Measurements from ENCODE around the gene SAMM50.
"Not testable (repeated sequence)": the region's sequence is repeated elsewhere in the genome, so short reads cannot be mapped to it uniquely, and the experiment has no call there.

The SAMM50 gene

DNA sequence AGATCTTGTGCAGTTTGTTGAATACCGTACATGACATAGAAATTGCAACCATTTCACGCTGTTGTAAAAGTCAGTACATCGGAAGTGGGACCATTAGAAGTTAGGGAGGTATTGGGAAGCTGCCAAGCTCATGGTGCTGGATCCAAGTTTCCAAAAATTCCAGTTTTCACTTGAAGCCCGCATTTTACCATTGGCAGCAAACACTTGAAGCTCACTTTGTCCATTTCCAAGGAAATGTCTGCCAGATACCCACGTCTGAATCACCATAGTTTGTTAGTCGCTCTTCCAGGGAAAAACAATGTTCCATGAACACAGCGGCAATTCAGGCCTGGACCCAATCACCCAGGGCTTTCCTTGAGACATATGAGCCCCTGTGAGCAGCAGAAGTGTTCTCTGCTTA, 46.3 kb downstream of the SAMM50 start:
- no peak for DNase-seq (ENCODE audit: low spot score)

- no peak for DNase-seq (ENCODE audit: low spot score)
Measured at GRCh38 chr22:44002324-44002723, 47.1 kb downstream of the SAMM50 start.

DNA sequence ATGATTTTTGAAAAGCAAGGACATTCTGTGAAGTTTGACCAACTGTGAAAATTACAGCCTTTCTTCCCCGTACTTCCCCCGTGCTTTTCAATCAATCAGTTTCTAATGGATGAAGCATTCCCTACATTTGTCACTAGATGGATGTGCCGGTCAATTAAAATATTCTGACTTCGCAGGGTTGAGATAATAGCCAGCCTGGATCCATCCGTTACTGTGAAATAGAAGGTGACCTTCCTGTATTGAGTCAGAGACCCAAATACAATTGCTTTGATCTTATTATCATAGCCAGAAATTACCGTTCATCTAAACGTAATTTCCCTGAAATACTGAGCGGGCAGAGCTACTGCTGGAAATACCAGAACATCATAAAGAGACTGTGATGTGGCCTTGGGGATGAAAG, 47.8 kb downstream of the SAMM50 start:
- no peak for DNase-seq (ENCODE audit: low spot score)

- no peak for DNase-seq (ENCODE audit: low spot score)
Measured at GRCh38 chr22:44003405-44004103, 48.3 kb downstream of the SAMM50 start.

DNA sequence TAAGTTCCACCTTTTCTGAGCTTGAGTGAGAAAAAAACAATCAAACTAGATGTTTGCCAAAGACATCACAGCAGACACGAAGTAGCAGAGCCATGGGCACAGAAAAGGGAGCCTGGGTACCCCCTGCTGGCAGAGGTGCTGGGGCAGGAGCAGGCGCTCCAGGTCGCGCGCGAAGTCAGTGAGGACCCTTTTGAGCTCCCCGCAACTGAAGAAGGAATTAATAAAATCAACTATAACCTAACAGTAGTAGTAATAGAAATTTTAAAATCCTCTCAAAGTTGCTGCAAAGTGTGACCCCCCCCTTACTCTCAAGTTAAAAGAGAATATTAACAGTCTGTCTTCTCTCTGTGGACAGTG, 48.8 kb downstream of the SAMM50 start:
- no peak for DNase-seq (ENCODE audit: low spot score)

GRCh38 chr22:44005524-44005923, 50.3 kb downstream of the SAMM50 start:
- no peak for DNase-seq (ENCODE audit: low spot score)

DNA sequence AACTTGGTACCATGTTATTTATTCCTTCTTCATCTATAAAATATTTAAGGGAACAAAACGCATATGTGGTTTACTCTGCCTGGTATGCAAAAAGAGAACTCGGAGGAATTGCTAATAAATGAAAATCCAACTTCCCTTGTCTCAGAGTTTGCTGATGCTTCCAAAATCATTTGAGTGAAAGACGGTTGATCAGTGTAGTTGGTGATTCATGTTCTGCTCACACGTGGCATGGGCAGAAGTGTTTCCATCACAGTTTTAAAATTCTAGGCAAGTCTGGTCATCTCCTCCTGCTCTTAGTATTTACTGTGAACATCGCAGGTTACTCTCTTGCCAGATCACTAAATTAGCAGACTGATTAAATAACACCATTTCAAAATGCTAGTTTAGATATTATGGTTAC, 56.9 kb downstream of the SAMM50 start:
- DNase-seq (ENCODE audit: low spot score), result no peak

GRCh38 chr22:44012591-44012990, 57.3 kb downstream of the SAMM50 start:
- DNase-seq (ENCODE audit: low spot score), result no peak

GRCh38 chr22:44014241-44014640, 59.0 kb downstream of the SAMM50 start:
- no peak for DNase-seq (ENCODE audit: low spot score)

GRCh38 chr22:44016586-44016985, 61.3 kb downstream of the SAMM50 start:
- DNase-seq (ENCODE audit: low spot score), result not testable (repeated sequence)

DNA sequence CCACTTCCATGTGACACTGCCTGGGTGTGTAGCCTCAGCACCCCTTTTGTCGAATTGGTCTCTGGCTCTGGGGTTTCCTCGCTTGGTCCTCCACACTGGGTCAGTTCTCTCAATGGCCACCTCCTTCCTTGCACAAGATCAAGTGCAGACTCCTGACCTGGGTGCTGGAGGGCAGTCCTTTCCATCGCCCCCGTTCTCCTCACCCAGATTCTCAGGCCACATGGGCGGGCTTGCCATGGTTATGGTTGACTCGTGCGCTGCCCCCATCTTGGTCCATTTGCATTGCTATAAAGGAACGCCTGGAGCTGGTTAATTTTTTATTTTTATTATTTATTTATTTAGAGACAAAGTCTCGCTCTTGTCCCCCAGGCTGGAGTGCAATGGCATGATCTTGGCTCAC, 63.4 kb downstream of the SAMM50 start:
- DNase-seq (ENCODE audit: low spot score), result no peak

- no peak for DNase-seq (ENCODE audit: low spot score)
Measured at GRCh38 chr22:44019416-44019815, 64.2 kb downstream of the SAMM50 start.

- no peak for DNase-seq (ENCODE audit: low spot score)
Measured at GRCh38 chr22:44019846-44020245, 64.6 kb downstream of the SAMM50 start.

- no peak for DNase-seq (ENCODE audit: low spot score)
Measured at GRCh38 chr22:44020981-44021380, 65.7 kb downstream of the SAMM50 start.

GRCh38 chr22:44023404-44024287, 68.4 kb downstream of the SAMM50 start:
- DNase-seq (ENCODE audit: low spot score), result peak; percentile 87

GRCh38 chr22:44024288-44024921, 69.2 kb downstream of the SAMM50 start, which contains the start of gene PARVB:
TSS of gene PARVB (plus strand) at chr22:44024302. CDS start at chr22:44024340, 38 bp downstream.
- peak; percentile 58 for DNase-seq (ENCODE audit: low spot score)

DNA sequence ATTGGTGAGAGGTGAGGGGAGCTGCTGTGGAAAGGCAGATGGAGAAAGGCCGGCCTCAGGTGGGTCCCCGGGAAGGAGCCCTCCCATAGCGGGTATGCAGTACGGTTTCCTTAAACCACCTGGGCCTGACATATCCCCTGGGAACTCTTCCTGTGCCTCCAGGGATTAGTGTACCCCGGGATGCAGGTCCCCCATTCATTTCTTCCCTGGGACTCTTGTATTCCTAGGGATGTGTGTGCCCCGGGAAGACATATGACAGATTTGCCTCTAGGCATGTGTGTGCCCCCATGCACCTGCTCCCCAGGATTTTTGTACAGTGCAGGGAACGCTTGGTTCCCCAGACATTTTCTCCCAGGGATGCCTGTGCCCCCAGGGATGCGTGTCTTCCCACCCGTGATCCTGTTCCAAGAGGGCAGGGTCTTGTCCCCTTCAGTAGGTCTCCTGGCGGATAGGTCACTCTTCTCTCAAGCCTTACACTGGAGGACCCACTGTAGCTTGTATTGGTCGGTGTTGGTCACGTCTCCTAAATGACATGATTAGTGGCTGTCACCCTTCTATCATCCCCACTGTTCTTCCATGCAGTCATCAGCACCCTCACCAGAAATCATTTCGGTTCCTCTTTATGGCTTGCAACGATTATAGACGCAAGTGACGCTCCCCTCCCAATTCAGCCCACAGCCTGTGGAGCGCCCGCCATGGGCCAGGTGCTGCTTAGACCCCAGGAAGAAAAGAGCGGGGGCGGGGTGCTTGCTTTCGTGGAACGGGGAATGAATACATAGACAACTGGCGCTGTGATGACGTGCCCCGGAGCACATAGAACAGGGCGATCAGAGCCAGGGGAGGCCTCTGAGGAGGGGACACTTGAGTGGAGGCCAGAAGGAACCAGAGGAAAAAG, 70.2 kb downstream of the SAMM50 start:
- no peak for DNase-seq (ENCODE audit: low spot score)

- DNase-seq (ENCODE audit: low spot score), result peak; percentile 58
Measured at GRCh38 chr22:44026066-44026629, 70.9 kb downstream of the SAMM50 start.

GRCh38 chr22:44026630-44027511, 71.6 kb downstream of the SAMM50 start:
- DNase-seq (ENCODE audit: low spot score), result peak; percentile 85

DNA sequence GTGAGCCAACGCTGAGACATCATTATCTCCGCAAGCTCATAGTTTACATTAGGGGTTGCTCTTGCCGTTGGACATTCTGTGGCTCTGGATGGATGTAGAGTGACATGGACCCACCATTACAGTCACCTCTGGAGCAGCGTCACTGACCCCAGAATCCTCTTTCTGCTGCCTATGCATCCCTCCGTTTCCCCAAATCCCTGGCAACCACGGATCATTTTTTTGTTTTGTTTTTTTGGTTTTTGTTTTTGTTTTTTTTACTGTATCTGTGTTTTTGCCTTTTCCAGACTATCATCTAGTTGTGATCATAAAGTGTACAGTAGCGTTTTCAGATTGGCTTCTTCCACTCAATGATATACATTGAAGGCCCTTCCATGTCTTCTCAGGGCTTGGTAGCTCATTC, 72.8 kb downstream of the SAMM50 start:
- DNase-seq (ENCODE audit: low spot score), result no peak

All from AG20443 (cell line).